HCT116 (cell line): ENCODE results near the gene LTBP1. TPM values are rescaled to one million over a fixed set of nuclear protein-coding genes. Genes with fewer than 3 reads are reported as not detected.

Experiments used
- ATAC-seq: fragments of 200-7000 bp; cut with Tn5 transposase; 2 replicates; pipeline ENCODE4 v1.9.1; 2020; ENCODE audit warnings: mild to moderate bottlenecking, moderate library complexity
- BruUV-seq: library from RNA; stranded (reverse); fragments of 400-500 nt; replicated peaks from 2 replicates; lab custom pipeline; 2021; lab: Mats Ljungman, UMichigan
- CTCF ChIA-PET: fragments of 300-600 bp; sonication (Branson Sonifier 250); formaldehyde crosslinking; loops from one replicate; lab custom pipeline; 2021; ENCODE audit warnings: antibody characterized with exemption; lab: Charles Lee
- POLR2A ChIA-PET: fragments of 300-600, 350-600 bp; sonication (Branson Sonifier 250); formaldehyde crosslinking; loops from one replicate; lab custom pipeline; 2021; ENCODE audit warnings: antibody characterized with exemption; lab: Charles Lee
- RAD21 ChIA-PET, 2 experiments: fragments of 300-600 bp; sonication (Branson Sonifier 250); formaldehyde crosslinking; loops; one replicate each; lab custom pipeline; 2023; ENCODE audit warnings: low total read pairs in 2 of 2; ENCODE audit not compliant: uncharacterized antibody in 2 of 2, unreplicated experiment in 2 of 2, low non-redundant PET in 1 of 2; lab: Charles Lee
- DNase-seq: peaks from one replicate; pipeline ENCODE4 v3.0.0-alpha.2; 2010; ENCODE audit warnings: low read depth, low spot score
- H2AFZ ChIP-seq: fragments of 200-600 bp; shearing (Covaris generic), sonication (generic); 2 replicates; pipeline ENCODE4 v1.6.1; 2017; ENCODE audit warnings: low read depth, mixed run types, mixed read lengths, antibody characterized with exemption, low read length; ENCODE audit not compliant: poor library complexity, severe bottlenecking
- H3K27ac ChIP-seq: 2 replicates; pipeline ENCODE4 v1.5.1; 2012; ENCODE audit warnings: low read depth, low read length
- H3K27me3 ChIP-seq: fragments of 200-600 bp; sonication (generic); 2 replicates; pipeline ENCODE4 v1.6.1; 2016; ENCODE audit warnings: mixed run types, low read length, mixed read lengths; ENCODE audit not compliant: insufficient read depth
- H3K36me3 ChIP-seq, 2 experiments: fragments of 200-500 bp in 1 of 2; fragments of 200-600 bp in 1 of 2; sonication (Bioruptor generic) in 1 of 2; sonication (generic) in 1 of 2; 2 replicates each; pipeline versions ENCODE4 v1.5.1 to v1.6.1; 2014 to 2016; ENCODE audit warnings: low read length in 2 of 2, inconsistent platforms in 1 of 2, mixed read lengths in 1 of 2, mixed run types in 1 of 2; ENCODE audit not compliant: insufficient read depth in 2 of 2, control insufficient read depth in 1 of 2
- H3K4me1 ChIP-seq, 2 experiments: fragments of 200-600 bp in 1 of 2; sonication (generic) in 1 of 2; 2 replicates each; pipeline versions ENCODE4 v1.5.1 to v1.6.1; 2012 to 2017; ENCODE audit warnings: low read length in 2 of 2, inconsistent platforms in 1 of 2, mild to moderate bottlenecking in 1 of 2, mixed read lengths in 1 of 2, mixed run types in 1 of 2, moderate library complexity in 1 of 2; ENCODE audit not compliant: insufficient read depth in 2 of 2, control insufficient read depth in 1 of 2
- H3K4me2 ChIP-seq: fragments of 200-600 bp; sonication (generic); 2 replicates; pipeline ENCODE4 v1.6.1; 2017; ENCODE audit warnings: mixed run types, low read length, mixed read lengths
- H3K4me3 ChIP-seq, 2 experiments: fragments of 200-600 bp in 1 of 2; sonication (generic) in 1 of 2; replicated peaks in 1 of 2; 2 replicates each; pipeline ENCODE4 v1.5.1; 2011 to 2016; ENCODE audit warnings: low read length in 2 of 2, control low read depth in 1 of 2, low read depth in 1 of 2, mild to moderate bottlenecking in 1 of 2, mixed read lengths in 1 of 2, mixed run types in 1 of 2
- H3K79me2 ChIP-seq: fragments of 200-600 bp; sonication (generic); 2 replicates; pipeline ENCODE4 v1.6.1; 2017; ENCODE audit warnings: mild to moderate bottlenecking, mixed run types, low read length, moderate library complexity, mixed read lengths; ENCODE audit not compliant: insufficient read depth
- H3K9ac ChIP-seq: fragments of 200-600 bp; sonication (generic); 2 replicates; pipeline ENCODE4 v1.6.1; 2016; ENCODE audit warnings: low read length, mixed read lengths
- H3K9me2 ChIP-seq: fragments of 200-600 bp; sonication (generic), shearing (Covaris generic); 2 replicates; pipeline ENCODE4 v1.6.1; 2017; ENCODE audit warnings: mixed run types, mild to moderate bottlenecking, moderate library complexity; ENCODE audit not compliant: insufficient read depth
- H3K9me3 ChIP-seq, 2 experiments: fragments of 200-500 bp in 1 of 2; fragments of 200-600 bp in 1 of 2; sonication (Bioruptor generic) in 1 of 2; sonication (generic) in 1 of 2; 2 replicates each; pipeline ENCODE4 v1.6.1; 2014 to 2017; ENCODE audit warnings: low read length in 2 of 2, mixed read lengths in 2 of 2, inconsistent platforms in 1 of 2, low read depth in 1 of 2, mild to moderate bottlenecking in 1 of 2, mixed run types in 1 of 2, moderate library complexity in 1 of 2; ENCODE audit not compliant: control insufficient read depth in 1 of 2, insufficient read depth in 1 of 2
- H4K20me1 ChIP-seq: fragments of 200-600 bp; sonication (generic), shearing (Covaris generic); 2 replicates; pipeline ENCODE4 v1.6.1; 2017; ENCODE audit warnings: mixed run types, mild to moderate bottlenecking, moderate library complexity; ENCODE audit not compliant: insufficient read depth
- EGR1 ChIP-seq: IDR thresholded peaks from 2 replicates; pipeline ENCODE4 v1.6.1; 2012; ENCODE audit warnings: low read depth
- FOSL1 ChIP-seq: IDR thresholded peaks from 2 replicates; pipeline ENCODE4 v1.6.1; 2012; ENCODE audit warnings: low read depth
- POLR2AphosphoS5 ChIP-seq: IDR thresholded peaks from 2 replicates; pipeline ENCODE4 v1.6.1; 2011; ENCODE audit warnings: mild to moderate bottlenecking, low read depth, low read length, moderate library complexity
- SRF ChIP-seq: IDR thresholded peaks from 2 replicates; pipeline ENCODE4 v1.6.1; 2012; ENCODE audit warnings: low read depth
- ZFX ChIP-seq: fragments of 450-650 bp; IDR thresholded peaks from 2 replicates; pipeline ENCODE4 v1.6.1; 2017
- intact Hi-C: fragments of 100-400 bp; cut with micrococcal nuclease; formaldehyde crosslinking; loops from 2 replicates; pipeline ENCODE4 v1.10.0; 2022
- total RNA-seq: library from RNA; stranded (reverse); gene quantifications from one replicate; pipeline ENCODE4 v1.2.1, GENCODE V29; 2021; ENCODE audit not compliant: unreplicated experiment
- TF ChIP-seq, protein P1 (sequence below): IDR thresholded peaks from 2 replicates; pipeline ENCODE4 v1.6.1; 2011; ENCODE audit warnings: mild to moderate bottlenecking, low read length, moderate library complexity; ENCODE audit not compliant: insufficient replicate concordance; ENCODE audit errors: extremely low read depth
- TF ChIP-seq, protein P2 (sequence below): IDR thresholded peaks from 2 replicates; pipeline ENCODE4 v1.6.1; 2012

LTBP1 gene
- total RNA-seq, 1 experiment from 2014 or later = 5.1 TPM

DNA sequence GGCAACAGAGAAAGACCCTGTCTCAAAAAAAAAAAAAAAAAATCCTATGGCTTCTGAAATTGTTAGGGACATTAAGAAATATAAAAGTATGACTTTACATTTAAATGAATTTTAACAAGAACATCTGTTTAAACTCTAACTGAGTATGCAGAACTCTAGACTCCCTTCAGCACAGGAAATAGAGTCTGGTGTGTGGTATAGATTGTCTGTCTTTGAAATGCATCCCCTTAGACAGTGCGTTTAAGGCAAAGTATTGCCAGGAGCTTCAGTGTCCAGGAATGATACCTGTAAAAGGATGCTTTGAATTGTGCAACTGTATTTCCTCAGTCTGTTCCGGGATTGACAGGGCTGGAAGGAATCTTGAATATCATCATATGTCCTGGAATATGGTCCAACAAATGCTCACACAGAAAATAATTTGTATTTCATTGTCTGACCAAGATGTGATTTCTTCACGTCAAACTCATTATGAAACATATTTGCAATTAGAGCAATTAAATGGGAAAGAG lies 396.7 kb downstream of the LTBP1 start (continued):
- TF ChIP-seq, protein P1, sequence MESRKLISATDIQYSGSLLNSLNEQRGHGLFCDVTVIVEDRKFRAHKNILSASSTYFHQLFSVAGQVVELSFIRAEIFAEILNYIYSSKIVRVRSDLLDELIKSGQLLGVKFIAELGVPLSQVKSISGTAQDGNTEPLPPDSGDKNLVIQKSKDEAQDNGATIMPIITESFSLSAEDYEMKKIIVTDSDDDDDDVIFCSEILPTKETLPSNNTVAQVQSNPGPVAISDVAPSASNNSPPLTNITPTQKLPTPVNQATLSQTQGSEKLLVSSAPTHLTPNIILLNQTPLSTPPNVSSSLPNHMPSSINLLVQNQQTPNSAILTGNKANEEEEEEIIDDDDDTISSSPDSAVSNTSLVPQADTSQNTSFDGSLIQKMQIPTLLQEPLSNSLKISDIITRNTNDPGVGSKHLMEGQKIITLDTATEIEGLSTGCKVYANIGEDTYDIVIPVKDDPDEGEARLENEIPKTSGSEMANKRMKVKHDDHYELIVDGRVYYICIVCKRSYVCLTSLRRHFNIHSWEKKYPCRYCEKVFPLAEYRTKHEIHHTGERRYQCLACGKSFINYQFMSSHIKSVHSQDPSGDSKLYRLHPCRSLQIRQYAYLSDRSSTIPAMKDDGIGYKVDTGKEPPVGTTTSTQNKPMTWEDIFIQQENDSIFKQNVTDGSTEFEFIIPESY = no peak
- TF ChIP-seq, protein P2, sequence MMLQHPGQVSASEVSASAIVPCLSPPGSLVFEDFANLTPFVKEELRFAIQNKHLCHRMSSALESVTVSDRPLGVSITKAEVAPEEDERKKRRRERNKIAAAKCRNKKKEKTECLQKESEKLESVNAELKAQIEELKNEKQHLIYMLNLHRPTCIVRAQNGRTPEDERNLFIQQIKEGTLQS = no peak
- no peak for TF ChIP-seq SRF
- TF ChIP-seq ZFX = no peak
- TF ChIP-seq FOSL1 = no peak

DNA sequence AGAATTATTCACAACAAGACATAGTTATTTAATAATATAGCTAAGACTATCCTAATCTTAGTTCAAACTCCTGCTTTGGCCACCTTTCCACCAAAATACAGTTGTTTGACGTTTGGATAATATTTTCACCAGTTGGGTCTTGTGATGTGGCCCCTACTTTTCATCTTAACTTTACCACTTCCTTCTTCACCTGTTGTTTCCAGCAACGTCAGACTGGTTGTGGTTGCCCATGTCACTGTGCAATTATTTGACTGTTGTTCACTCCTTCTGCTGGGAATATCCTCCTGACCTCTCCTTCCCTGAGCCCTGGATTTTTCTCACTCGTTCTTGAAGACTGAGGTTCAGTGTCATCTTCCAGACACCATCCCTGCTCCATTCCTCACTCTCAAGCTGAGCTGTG lies 397.5 kb downstream of the LTBP1 start:
- intact Hi-C loops = no loop called here
- no peak for TF ChIP-seq SRF
- no peak for TF ChIP-seq POLR2AphosphoS5
- no peak for TF ChIP-seq EGR1
- DNase-seq (no peak), ATAC-seq (no peak)
- CTCF ChIA-PET = no interaction called here
- H3K9ac ChIP-seq = no peak overlapping the region
- no peaks in the 10 kb centered on the region for H3K36me3 ChIP-seq
- BruUV-seq = no TSS peak
- POLR2A ChIA-PET = no interaction called here
- H3K27me3 ChIP-seq = no peaks in the 10 kb centered on the region
- H3K9me3 ChIP-seq = no peaks in the 10 kb centered on the region
- H3K4me1 ChIP-seq = no peaks in the 10 kb centered on the region
- H3K79me2 ChIP-seq = no peaks in the 10 kb centered on the region
- RAD21 ChIA-PET = no interaction called here
- H4K20me1 ChIP-seq = no peaks in the 10 kb centered on the region
- H3K4me2 ChIP-seq = no peak overlapping the region
- H2AFZ ChIP-seq = no peak overlapping the region
- H3K27ac ChIP-seq = no peak overlapping the region
- no peaks in the 10 kb centered on the region for H3K9me2 ChIP-seq
- no peak overlapping the region for H3K4me3 ChIP-seq
